SK-N-SH treated with all-trans-retinoic acid at 6 μM for 48 hours (cell line): ENCODE data around the gene HMGXB4.

Experiments
- ARNTL ChIP-seq: fragments of 450-650 bp; formaldehyde crosslinking; IDR thresholded peaks from 2 replicates; pipeline ENCODE4 v1.5.0; 2020; ENCODE audit warnings: low read depth, mild to moderate bottlenecking, moderate library complexity, borderline replicate concordance
- CSRNP3 ChIP-seq: fragments of 250-450 bp; sonication (Bioruptor Pico); IDR thresholded peaks from 2 replicates; pipeline ENCODE4 v1.5.1; 2021; ENCODE audit warnings: mild to moderate bottlenecking, moderate library complexity
- GLIS3 ChIP-seq: fragments of 250-450 bp; sonication (Bioruptor Pico); IDR thresholded peaks from 2 replicates; pipeline ENCODE4 v1.5.0; 2020; ENCODE audit warnings: mild to moderate bottlenecking, moderate library complexity
- OSR1 ChIP-seq: fragments of 250-450 bp; sonication (Bioruptor Pico); IDR thresholded peaks from 2 replicates; pipeline ENCODE4 v1.8.0; 2022; ENCODE audit warnings: moderate library complexity, mild to moderate bottlenecking, inconsistent platforms
- PATZ1 ChIP-seq: fragments of 250-450 bp; sonication (Bioruptor Pico); IDR thresholded peaks from 2 replicates; pipeline ENCODE4 v1.8.0; 2020; ENCODE audit warnings: mild to moderate bottlenecking, moderate library complexity, borderline replicate concordance
- PPARA ChIP-seq: fragments of 250-450 bp; sonication (Bioruptor Pico); IDR thresholded peaks from 2 replicates; pipeline ENCODE4 v1.5.0; 2020; ENCODE audit warnings: mild to moderate bottlenecking, borderline replicate concordance
- TCF4 ChIP-seq: fragments of 250-450 bp; sonication (Bioruptor Pico); IDR thresholded peaks from 2 replicates; pipeline ENCODE4 v1.8.0; 2021; ENCODE audit warnings: mild to moderate bottlenecking, moderate library complexity, borderline replicate concordance
- TSHZ2 ChIP-seq: fragments of 250-450 bp; sonication (Bioruptor Pico); IDR thresholded peaks from 2 replicates; pipeline ENCODE4 v1.5.0; 2020; ENCODE audit warnings: mild to moderate bottlenecking, moderate library complexity
- ZC3H10 ChIP-seq: fragments of 250-450 bp; sonication (Bioruptor Pico); IDR thresholded peaks from 2 replicates; pipeline ENCODE4 v1.5.1; 2021; ENCODE audit warnings: mild to moderate bottlenecking, moderate library complexity
- ZFP3 ChIP-seq: fragments of 250-450 bp; sonication (Bioruptor Pico); IDR thresholded peaks from 2 replicates; pipeline ENCODE4 v1.5.0; 2020; ENCODE audit warnings: mild to moderate bottlenecking, moderate library complexity
- ZNF565 ChIP-seq: fragments of 450-650 bp; formaldehyde crosslinking; conservative IDR thresholded peaks from 2 replicates; pipeline ENCODE4 v1.5.0; 2020; ENCODE audit warnings: low read depth, mild to moderate bottlenecking, moderate library complexity
- ZNF8 ChIP-seq: fragments of 450-650 bp; formaldehyde crosslinking; IDR thresholded peaks from 2 replicates; pipeline ENCODE4 v1.5.0; 2020; ENCODE audit warnings: mild to moderate bottlenecking, moderate library complexity

GRCh38 chr22:35288116-35288515 is 30.8 kb downstream of the HMGXB4 start:
- TF ChIP-seq ZNF565 (CRISPR knock-in tag) (no peak), ZNF8 (CRISPR knock-in tag) (no peak), CSRNP3 (CRISPR knock-in tag) (no peak), ZC3H10 (CRISPR knock-in tag) (no peak), ARNTL (CRISPR knock-in tag) (no peak), ZFP3 (CRISPR knock-in tag) (no peak), OSR1 (CRISPR knock-in tag) (no peak), PPARA (CRISPR knock-in tag) (no peak), TSHZ2 (CRISPR knock-in tag) (no peak), PATZ1 (CRISPR knock-in tag) (no peak), GLIS3 (CRISPR knock-in tag) (no peak), TCF4 (CRISPR knock-in tag) (no peak)
